ENCODE data around the gene DEAF1.

GRCh38 chr11:721247-721740 lies 26.3 kb upstream of the DEAF1 start:
- TF ChIP-seq FOXK2 (IDR thresholded peaks at IDR 0.05) (no peak), SUZ12 (IDR thresholded peaks at IDR 0.05) (no peak), FOXA1 (IDR thresholded peaks at IDR 0.05) (no peak)

Measured in HEK293T (cell line).